Caco-2 (cell line): ENCODE results near the gene C2orf74. TPM values are rescaled to one million over a fixed set of nuclear protein-coding genes. Genes with fewer than 3 reads are reported as not detected.
A peak's percentile ranks its signal among the peaks of the same experiment; 100 is the strongest.

Experiments
- BruUV-seq: library from RNA; stranded (reverse); fragments of 400-500 nt; replicated peaks from 2 replicates; lab custom pipeline; 2021; lab: Mats Ljungman, UMichigan
- CTCF ChIA-PET: fragments of 300-600 bp; sonication (Branson Sonifier 250); formaldehyde crosslinking; loops from one replicate; lab custom pipeline; 2022; ENCODE audit warnings: antibody characterized with exemption; lab: Charles Lee
- POLR2A ChIA-PET: fragments of 300-600 bp; sonication (Branson Sonifier 250); formaldehyde crosslinking; loops from one replicate; lab custom pipeline; 2022; ENCODE audit warnings: antibody characterized with exemption; lab: Charles Lee
- DNase-seq, 2 experiments: peaks; one replicate each; pipeline versions ENCODE4 v3.0.0 to v3.0.0-alpha.2; 2020 to 2022
- H3K27me3 ChIP-seq: replicated peaks from 2 replicates; pipeline ENCODE4 v1.6.0; 2011; ENCODE audit warnings: low read length; ENCODE audit not compliant: control insufficient read depth, insufficient read depth
- H3K36me3 ChIP-seq: 2 replicates; pipeline ENCODE4 v1.5.1; 2011; ENCODE audit warnings: low read length; ENCODE audit not compliant: control insufficient read depth, insufficient read depth
- H3K4me1 ChIP-seq: fragments of 250-450 bp; sonication (Bioruptor Pico); 2 replicates; pipeline ENCODE4 v1.5.1; 2020; ENCODE audit warnings: mild to moderate bottlenecking
- H3K4me3 ChIP-seq: 2 replicates; pipeline ENCODE4 v1.5.1; 2011; ENCODE audit warnings: low read depth, mild to moderate bottlenecking, control low read depth, low read length
- H3K9me3 ChIP-seq: fragments of 250-450 bp; sonication (Bioruptor Pico); 2 replicates; pipeline ENCODE4 v1.5.1; 2020; ENCODE audit warnings: mild to moderate bottlenecking, moderate library complexity
- H3K27ac Mint-ChIP-seq: one replicate; pipeline ENCODE4 v1.8.0; 2022; ENCODE audit warnings: mixed read lengths; ENCODE audit not compliant: unreplicated experiment
- H3K27me3 Mint-ChIP-seq: one replicate; pipeline ENCODE4 v1.8.0; 2022; ENCODE audit warnings: mixed read lengths; ENCODE audit not compliant: insufficient read depth, unreplicated experiment
- H3K36me3 Mint-ChIP-seq: one replicate; pipeline ENCODE4 v1.8.0; 2022; ENCODE audit warnings: mild to moderate bottlenecking, mixed read lengths; ENCODE audit not compliant: insufficient read depth, unreplicated experiment
- H3K4me1 Mint-ChIP-seq: one replicate; pipeline ENCODE4 v1.8.0; 2022; ENCODE audit warnings: low read depth, mixed read lengths; ENCODE audit not compliant: unreplicated experiment
- H3K4me3 Mint-ChIP-seq: one replicate; pipeline ENCODE4 v1.8.0; 2022; ENCODE audit warnings: mild to moderate bottlenecking, moderate library complexity, mixed read lengths; ENCODE audit not compliant: unreplicated experiment
- H3K9me3 Mint-ChIP-seq: one replicate; pipeline ENCODE4 v1.8.0; 2022; ENCODE audit warnings: mixed read lengths; ENCODE audit not compliant: unreplicated experiment
- CTCF ChIP-seq, 2 experiments: fragments of 200-600 bp in 1 of 2; IDR thresholded peaks; 1 replicate in 1 of 2; 2 replicates in 1 of 2; pipeline versions ENCODE4 v1.5.1 to v1.8.0; 2011 to 2022; ENCODE audit warnings: antibody characterized with exemption in 1 of 2, control low read depth in 1 of 2, inconsistent platforms in 1 of 2, low read depth in 1 of 2, low read length in 1 of 2, mild to moderate bottlenecking in 1 of 2, moderate library complexity in 1 of 2; ENCODE audit not compliant: insufficient read depth in 1 of 2, severe bottlenecking in 1 of 2, unreplicated experiment in 1 of 2
- intact Hi-C: fragments of 100-400 bp; cut with micrococcal nuclease; formaldehyde crosslinking; loops from one replicate; pipeline ENCODE4 v1.10.0; 2022; ENCODE audit not compliant: unreplicated experiment
- total RNA-seq: library from RNA; stranded (reverse); gene quantifications from 2 replicates; pipeline ENCODE4 v1.2.3, GENCODE V29; 2022

C2orf74 gene
- total RNA-seq, 1 experiment from 2014 or later = not detected

GRCh38 chr2:61134141-61134540, 27.8 kb upstream of the C2orf74 start:
- no peak overlapping the region for H3K4me3 Mint-ChIP-seq
- ChIA-PET POLR2A (no interaction called here), CTCF (no interaction called here)
- DNase-seq = no peak
- BruUV-seq = no TSS peak
- H3K9me3 Mint-ChIP-seq = no peaks in the 10 kb centered on the region
- Histone ChIP-seq H3K4me1 (no peaks in the 10 kb centered on the region), H3K9me3 (no peaks in the 10 kb centered on the region), H3K36me3 (no peaks in the 10 kb centered on the region), H3K27me3 (no peaks in the 10 kb centered on the region), H3K4me3 (no peak overlapping the region)
- intact Hi-C loops = loop anchor here (2.0 to 10.0 kb wide), 2 partner anchors 43 to 661 kb away; no protein-coding TSS in a partner anchor
- H3K27me3 Mint-ChIP-seq = peaks cover 3% of the 10 kb centered on the region
- H3K4me1 Mint-ChIP-seq = no peaks in the 10 kb centered on the region
- TF ChIP-seq CTCF (IDR thresholded peaks at IDR 0.05; ENCODE audit: insufficient read depth in 1 of 2, low read depth in 1 of 2, low read length in 1 of 2, severe bottlenecking in 1 of 2, unreplicated experiment in 1 of 2) = no peak
- no peak overlapping the region for H3K27ac Mint-ChIP-seq
- H3K36me3 Mint-ChIP-seq = no peaks in the 10 kb centered on the region

- no peak overlapping the region for H3K4me3 ChIP-seq
Measured at GRCh38 chr2:61135510-61135909, 26.5 kb upstream of the C2orf74 start.

GRCh38 chr2:61138859-61139258, 23.1 kb upstream of the C2orf74 start:
- POLR2A ChIA-PET = no interaction called here
- Mint-ChIP-seq H3K36me3 (no peaks in the 10 kb centered on the region), H3K9me3 (no peaks in the 10 kb centered on the region)

More at GRCh38 chr2:61135510-61135909, 26.5 kb upstream of the C2orf74 start:
- H3K36me3 Mint-ChIP-seq = no peaks in the 10 kb centered on the region
- peaks cover 3% of the 10 kb centered on the region for H3K27me3 Mint-ChIP-seq
- POLR2A ChIA-PET = no interaction called here
- no peaks in the 10 kb centered on the region for H3K4me1 Mint-ChIP-seq
- Histone ChIP-seq H3K36me3 (no peaks in the 10 kb centered on the region), H3K9me3 (no peaks in the 10 kb centered on the region), H3K27me3 (no peaks in the 10 kb centered on the region), H3K4me1 (no peaks in the 10 kb centered on the region)
- peak in 1 of 2 experiments; percentile 16 for DNase-seq
- no peak overlapping the region for H3K27ac Mint-ChIP-seq
- no peak for TF ChIP-seq CTCF (IDR thresholded peaks at IDR 0.05; ENCODE audit: insufficient read depth in 1 of 2, low read depth in 1 of 2, low read length in 1 of 2, severe bottlenecking in 1 of 2, unreplicated experiment in 1 of 2)
- no TSS peak for BruUV-seq
- CTCF ChIA-PET = interaction anchor here (0.5 to 1.2 kb wide), 4 partner anchors 15 to 763 kb away, joined by 3 to 6 read pairs (median 4); no protein-coding TSS in a partner anchor
- no peak overlapping the region for H3K4me3 Mint-ChIP-seq
- intact Hi-C loops = loop anchor here (2.0 to 10.0 kb wide), 2 partner anchors 41 to 659 kb away; no protein-coding TSS in a partner anchor
- H3K9me3 Mint-ChIP-seq = no peaks in the 10 kb centered on the region

More at GRCh38 chr2:61138859-61139258, 23.1 kb upstream of the C2orf74 start:
- no peaks in the 10 kb centered on the region for H3K36me3 ChIP-seq
- BruUV-seq = no TSS peak
- DNase-seq = no peak
- CTCF ChIA-PET = no interaction called here
- intact Hi-C loops = loop anchor here (10.0 kb wide), 1 partner anchor 656 kb away; no protein-coding TSS in a partner anchor
- peaks cover 3% of the 10 kb centered on the region for H3K27me3 Mint-ChIP-seq
- H3K9me3 ChIP-seq = no peaks in the 10 kb centered on the region
- H3K4me1 ChIP-seq = no peaks in the 10 kb centered on the region
- no peaks in the 10 kb centered on the region for H3K27me3 ChIP-seq
- no peak overlapping the region for H3K4me3 Mint-ChIP-seq
- no peaks in the 10 kb centered on the region for H3K4me1 Mint-ChIP-seq
- no peak for TF ChIP-seq CTCF (IDR thresholded peaks at IDR 0.05; ENCODE audit: insufficient read depth in 1 of 2, low read depth in 1 of 2, low read length in 1 of 2, severe bottlenecking in 1 of 2, unreplicated experiment in 1 of 2)
- no peak overlapping the region for H3K4me3 ChIP-seq
- H3K27ac Mint-ChIP-seq = no peak overlapping the region
